GM23338 (cell line): ENCODE measurements around the gene BEST2. TPM values are rescaled to one million over a fixed set of nuclear protein-coding genes. Genes with fewer than 3 reads are reported as not detected.

Experiments used
- ATAC-seq: fragments of 200-7000 bp; cut with Tn5 transposase; 3 replicates; pipeline ENCODE4 v1.9.1; 2020
- DNase-seq: peaks from one replicate; pipeline ENCODE4 v3.0.0-alpha.2; 2015; ENCODE audit warnings: low spot score
- H2AFZ ChIP-seq: fragments of 200-600 bp; sonication (generic); 2 replicates; pipeline ENCODE4 v1.8.0; 2016; ENCODE audit warnings: antibody characterized with exemption, mild to moderate bottlenecking, moderate library complexity
- H3F3A ChIP-seq: fragments of 200-600 bp; sonication (generic); replicated peaks from 2 replicates; pipeline ENCODE4 v1.8.0; 2017; ENCODE audit warnings: antibody characterized with exemption, mixed run types, low read depth
- H3K27ac ChIP-seq: fragments of 200-600 bp; sonication (generic); 2 replicates; pipeline ENCODE4 v1.6.1; 2016; ENCODE audit warnings: low read depth
- H3K27me3 ChIP-seq: fragments of 200-600 bp; sonication (generic); 2 replicates; pipeline ENCODE4 v1.8.0; 2016; ENCODE audit warnings: mild to moderate bottlenecking, mixed run types, moderate library complexity; ENCODE audit not compliant: insufficient read depth
- H3K36me3 ChIP-seq: fragments of 200-600 bp; sonication (generic); 2 replicates; pipeline ENCODE4 v1.8.0; 2016; ENCODE audit warnings: mild to moderate bottlenecking; ENCODE audit not compliant: insufficient read depth
- H3K4me1 ChIP-seq: fragments of 200-600 bp; sonication (generic); 2 replicates; pipeline ENCODE4 v1.8.0; 2016; ENCODE audit warnings: mild to moderate bottlenecking, moderate library complexity; ENCODE audit not compliant: insufficient read depth
- H3K4me2 ChIP-seq: fragments of 200-600 bp; sonication (generic); 2 replicates; pipeline ENCODE4 v1.7.1; 2017; ENCODE audit warnings: mixed run types
- H3K4me3 ChIP-seq: fragments of 200-600 bp; sonication (generic); 2 replicates; pipeline ENCODE4 v1.6.1; 2016; ENCODE audit warnings: mixed run types
- H3K79me2 ChIP-seq: fragments of 200-600 bp; sonication (generic); replicated peaks from 2 replicates; pipeline ENCODE4 v1.8.0; 2017; ENCODE audit warnings: mild to moderate bottlenecking; ENCODE audit not compliant: insufficient read depth
- H3K9me2 ChIP-seq: fragments of 200-600 bp; sonication (generic); 2 replicates; pipeline ENCODE4 v1.8.0; 2017; ENCODE audit not compliant: insufficient read depth
- H4K20me1 ChIP-seq: fragments of 200-600 bp; sonication (generic); replicated peaks from 2 replicates; pipeline ENCODE4 v1.8.0; 2017; ENCODE audit warnings: mild to moderate bottlenecking; ENCODE audit not compliant: insufficient read depth
- H3K27ac Mint-ChIP-seq: 2 replicates; pipeline ENCODE4 v1.8.0; 2020; ENCODE audit warnings: inconsistent platforms, mild to moderate bottlenecking, moderate library complexity, mixed read lengths
- H3K27me3 Mint-ChIP-seq: 3 replicates; pipeline ENCODE4 v1.8.0; 2022; ENCODE audit warnings: low read depth, mild to moderate bottlenecking, moderate library complexity, mixed read lengths, inconsistent platforms; ENCODE audit not compliant: insufficient read depth, poor library complexity
- H3K36me3 Mint-ChIP-seq: 3 replicates; pipeline ENCODE4 v1.8.0; 2021; ENCODE audit warnings: low read depth, mild to moderate bottlenecking, inconsistent platforms, moderate library complexity, mixed read lengths
- H3K4me1 Mint-ChIP-seq: 3 replicates; pipeline ENCODE4 v1.8.0; 2020; ENCODE audit warnings: mild to moderate bottlenecking, inconsistent platforms, mixed read lengths
- H3K4me3 Mint-ChIP-seq: 3 replicates; pipeline ENCODE4 v1.8.0; 2021; ENCODE audit warnings: moderate library complexity, mild to moderate bottlenecking, inconsistent platforms, mixed read lengths
- H3K9me3 Mint-ChIP-seq: 3 replicates; pipeline ENCODE4 v1.8.0; 2020; ENCODE audit warnings: moderate library complexity, mild to moderate bottlenecking, inconsistent platforms, mixed read lengths
- CREB1 ChIP-seq: fragments of 250-450 bp; sonication (Bioruptor Pico); IDR thresholded peaks from 2 replicates; pipeline ENCODE4 v1.5.0; 2020; ENCODE audit warnings: low read depth, mild to moderate bottlenecking, moderate library complexity
- NANOG ChIP-seq: IDR thresholded peaks from 2 replicates; pipeline ENCODE4 v1.6.1; 2016; ENCODE audit warnings: antibody characterized with exemption, borderline replicate concordance
- POLR2AphosphoS5 ChIP-seq: IDR thresholded peaks from 2 replicates; pipeline ENCODE4 v1.6.1; 2016; ENCODE audit warnings: antibody characterized with exemption, low read depth
- STAT1 ChIP-seq: IDR thresholded peaks from one replicate; pipeline ENCODE4 v1.6.1; 2016; ENCODE audit warnings: antibody characterized with exemption; ENCODE audit not compliant: unreplicated experiment
- polyA plus RNA-seq: library from polyadenylated mRNA; unstranded; fragments of >200 nt; fragmentation: Nextera tagmentation; extraction: Ambion mirVana; gene quantifications from 2 replicates; pipeline ENCODE4 v1.2.1, GENCODE V29; 2016
- total RNA-seq: library from RNA; depleted of rRNA; stranded (reverse); fragments of >200 nt; shearing (Covaris generic); gene quantifications from 2 replicates; pipeline ENCODE4 v1.2.3, GENCODE V29; 2014
- TF ChIP-seq, protein P1 (sequence below): IDR thresholded peaks from one replicate; pipeline ENCODE4 v1.6.1; 2018; ENCODE audit warnings: antibody characterized with exemption; ENCODE audit not compliant: unreplicated experiment
- TF ChIP-seq, protein P2 (sequence below), 2 experiments: fragments of 200-600 bp in 1 of 2; sonication (generic) in 1 of 2; conservative IDR thresholded peaks; 2 replicates each; pipeline versions ENCODE4 v1.5.1 to v1.6.1; 2016 to 2017; ENCODE audit warnings: antibody characterized with exemption in 2 of 2, low read depth in 2 of 2, mild to moderate bottlenecking in 2 of 2, moderate library complexity in 1 of 2

The BEST2 gene
- total and polyA plus RNA-seq, 2 experiments from 2014 or later, result 1.2 to 10.4 TPM

DNA sequence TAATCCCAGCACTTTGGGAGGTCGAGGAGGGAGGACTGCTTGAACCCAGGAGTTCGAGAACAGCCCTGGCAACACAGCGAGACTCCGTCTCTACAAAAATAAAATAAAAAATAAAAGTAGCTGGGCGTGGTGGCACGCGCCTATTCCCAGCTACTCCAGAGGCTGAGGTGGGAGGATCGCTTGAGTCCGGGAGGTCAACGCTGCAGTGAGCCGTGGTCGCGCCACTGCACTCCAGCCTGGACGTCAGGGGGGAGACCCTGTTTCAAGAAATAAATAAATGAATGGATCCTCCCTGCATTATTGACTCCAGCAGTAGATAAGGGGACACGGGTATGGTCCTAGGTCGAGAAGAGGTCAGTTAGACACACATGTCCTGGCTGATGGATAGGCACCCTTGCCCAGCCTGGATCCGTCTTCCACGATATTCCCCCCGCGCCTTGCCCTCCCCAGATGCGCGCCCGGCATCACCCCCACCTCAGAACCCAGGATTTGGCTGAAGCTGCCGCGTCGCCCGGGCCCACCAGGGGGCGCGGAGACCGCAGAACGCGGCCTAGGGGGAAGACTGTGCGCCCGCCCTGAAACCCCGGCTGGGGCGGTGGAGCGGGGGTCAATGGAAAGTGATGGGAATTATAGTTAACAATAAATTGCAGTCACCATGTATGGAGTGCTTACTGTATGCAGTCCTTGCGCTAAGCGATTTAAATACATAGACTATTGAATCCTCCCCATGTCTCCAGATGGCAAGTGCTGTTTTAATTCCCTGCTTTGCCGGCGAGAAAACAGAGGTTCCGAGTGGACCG is 25.8 kb downstream of the BEST2 start:
- no peaks in the 10 kb centered on the region for H3K27me3 ChIP-seq
- Mint-ChIP-seq H3K4me3 (peak overlapping the region; percentile 84), H3K27me3 (peaks cover 16% of the 10 kb centered on the region), H3K27ac (no peak overlapping the region), H3K4me1 (peaks cover 29% of the 10 kb centered on the region), H3K36me3 (peaks cover 15% of the 10 kb centered on the region), H3K9me3 (no peaks in the 10 kb centered on the region; the same call in 2 of the 3 replicates)
- 0 out of 2 replicates have a peak overlapping the region, but pooled peaks have one; percentile 52 for H3K27ac ChIP-seq
- peaks cover 39% of the 10 kb centered on the region for H3F3A ChIP-seq
- ATAC-seq (peak; percentile 52), DNase-seq (peak; percentile 93)
- peak overlapping the region; percentile 98 for H3K4me2 ChIP-seq
- H3K4me1 ChIP-seq, result peaks cover 18% of the 10 kb centered on the region
- 0 out of 2 replicates have a peak, but pooled peaks cover 7% of the 10 kb centered on the region for H3K36me3 ChIP-seq
- H3K4me3 ChIP-seq, result peak overlapping the region; percentile 83
- H3K9me2 ChIP-seq, result no peaks in the 10 kb centered on the region
- H3K79me2 ChIP-seq, result peaks cover 6% of the 10 kb centered on the region; the same call in 1 of the 2 replicates
- peak overlapping the region; percentile 96 for H2AFZ ChIP-seq
- TF ChIP-seq POLR2AphosphoS5, result 0 out of 2 replicates have a peak, but pooled peaks have one; percentile 19
- no peak for TF ChIP-seq STAT1
- TF ChIP-seq, protein P1, sequence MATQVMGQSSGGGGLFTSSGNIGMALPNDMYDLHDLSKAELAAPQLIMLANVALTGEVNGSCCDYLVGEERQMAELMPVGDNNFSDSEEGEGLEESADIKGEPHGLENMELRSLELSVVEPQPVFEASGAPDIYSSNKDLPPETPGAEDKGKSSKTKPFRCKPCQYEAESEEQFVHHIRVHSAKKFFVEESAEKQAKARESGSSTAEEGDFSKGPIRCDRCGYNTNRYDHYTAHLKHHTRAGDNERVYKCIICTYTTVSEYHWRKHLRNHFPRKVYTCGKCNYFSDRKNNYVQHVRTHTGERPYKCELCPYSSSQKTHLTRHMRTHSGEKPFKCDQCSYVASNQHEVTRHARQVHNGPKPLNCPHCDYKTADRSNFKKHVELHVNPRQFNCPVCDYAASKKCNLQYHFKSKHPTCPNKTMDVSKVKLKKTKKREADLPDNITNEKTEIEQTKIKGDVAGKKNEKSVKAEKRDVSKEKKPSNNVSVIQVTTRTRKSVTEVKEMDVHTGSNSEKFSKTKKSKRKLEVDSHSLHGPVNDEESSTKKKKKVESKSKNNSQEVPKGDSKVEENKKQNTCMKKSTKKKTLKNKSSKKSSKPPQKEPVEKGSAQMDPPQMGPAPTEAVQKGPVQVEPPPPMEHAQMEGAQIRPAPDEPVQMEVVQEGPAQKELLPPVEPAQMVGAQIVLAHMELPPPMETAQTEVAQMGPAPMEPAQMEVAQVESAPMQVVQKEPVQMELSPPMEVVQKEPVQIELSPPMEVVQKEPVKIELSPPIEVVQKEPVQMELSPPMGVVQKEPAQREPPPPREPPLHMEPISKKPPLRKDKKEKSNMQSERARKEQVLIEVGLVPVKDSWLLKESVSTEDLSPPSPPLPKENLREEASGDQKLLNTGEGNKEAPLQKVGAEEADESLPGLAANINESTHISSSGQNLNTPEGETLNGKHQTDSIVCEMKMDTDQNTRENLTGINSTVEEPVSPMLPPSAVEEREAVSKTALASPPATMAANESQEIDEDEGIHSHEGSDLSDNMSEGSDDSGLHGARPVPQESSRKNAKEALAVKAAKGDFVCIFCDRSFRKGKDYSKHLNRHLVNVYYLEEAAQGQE, result no peak
- TF ChIP-seq CREB1 (CRISPR knock-in tag), result peak; percentile 59
- TF ChIP-seq, protein P2, sequence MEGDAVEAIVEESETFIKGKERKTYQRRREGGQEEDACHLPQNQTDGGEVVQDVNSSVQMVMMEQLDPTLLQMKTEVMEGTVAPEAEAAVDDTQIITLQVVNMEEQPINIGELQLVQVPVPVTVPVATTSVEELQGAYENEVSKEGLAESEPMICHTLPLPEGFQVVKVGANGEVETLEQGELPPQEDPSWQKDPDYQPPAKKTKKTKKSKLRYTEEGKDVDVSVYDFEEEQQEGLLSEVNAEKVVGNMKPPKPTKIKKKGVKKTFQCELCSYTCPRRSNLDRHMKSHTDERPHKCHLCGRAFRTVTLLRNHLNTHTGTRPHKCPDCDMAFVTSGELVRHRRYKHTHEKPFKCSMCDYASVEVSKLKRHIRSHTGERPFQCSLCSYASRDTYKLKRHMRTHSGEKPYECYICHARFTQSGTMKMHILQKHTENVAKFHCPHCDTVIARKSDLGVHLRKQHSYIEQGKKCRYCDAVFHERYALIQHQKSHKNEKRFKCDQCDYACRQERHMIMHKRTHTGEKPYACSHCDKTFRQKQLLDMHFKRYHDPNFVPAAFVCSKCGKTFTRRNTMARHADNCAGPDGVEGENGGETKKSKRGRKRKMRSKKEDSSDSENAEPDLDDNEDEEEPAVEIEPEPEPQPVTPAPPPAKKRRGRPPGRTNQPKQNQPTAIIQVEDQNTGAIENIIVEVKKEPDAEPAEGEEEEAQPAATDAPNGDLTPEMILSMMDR (conservative IDR thresholded peaks at IDR 0.05; ENCODE audit: low read depth in 2 of 2), result peak; percentile 92 to 96
- no peak for TF ChIP-seq NANOG
- H4K20me1 ChIP-seq, result no peaks in the 10 kb centered on the region; the same call in 1 of the 2 replicates
